DOHH2 (cell line): ENCODE measurements around the gene CDH26.

ENCODE experiments used
- EZH2phosphoT487 ChIP-seq: fragments of 200-600 bp; sonication (generic); IDR thresholded peaks from 2 replicates; pipeline ENCODE4 v1.6.1; 2017; ENCODE audit warnings: borderline replicate concordance, mild to moderate bottlenecking, antibody characterized with exemption, low read length, moderate library complexity, mixed read lengths
- TF ChIP-seq, protein P1 (sequence below): fragments of 200-600 bp; sonication (generic); IDR thresholded peaks from one replicate; pipeline ENCODE4 v1.5.1; 2014; ENCODE audit warnings: antibody characterized with exemption, mild to moderate bottlenecking, low read depth, low read length; ENCODE audit not compliant: poor library complexity, severe bottlenecking

GRCh38 chr20:59958626-59959025 is 403 bp downstream of the CDH26 start:
- TF ChIP-seq, protein P1, sequence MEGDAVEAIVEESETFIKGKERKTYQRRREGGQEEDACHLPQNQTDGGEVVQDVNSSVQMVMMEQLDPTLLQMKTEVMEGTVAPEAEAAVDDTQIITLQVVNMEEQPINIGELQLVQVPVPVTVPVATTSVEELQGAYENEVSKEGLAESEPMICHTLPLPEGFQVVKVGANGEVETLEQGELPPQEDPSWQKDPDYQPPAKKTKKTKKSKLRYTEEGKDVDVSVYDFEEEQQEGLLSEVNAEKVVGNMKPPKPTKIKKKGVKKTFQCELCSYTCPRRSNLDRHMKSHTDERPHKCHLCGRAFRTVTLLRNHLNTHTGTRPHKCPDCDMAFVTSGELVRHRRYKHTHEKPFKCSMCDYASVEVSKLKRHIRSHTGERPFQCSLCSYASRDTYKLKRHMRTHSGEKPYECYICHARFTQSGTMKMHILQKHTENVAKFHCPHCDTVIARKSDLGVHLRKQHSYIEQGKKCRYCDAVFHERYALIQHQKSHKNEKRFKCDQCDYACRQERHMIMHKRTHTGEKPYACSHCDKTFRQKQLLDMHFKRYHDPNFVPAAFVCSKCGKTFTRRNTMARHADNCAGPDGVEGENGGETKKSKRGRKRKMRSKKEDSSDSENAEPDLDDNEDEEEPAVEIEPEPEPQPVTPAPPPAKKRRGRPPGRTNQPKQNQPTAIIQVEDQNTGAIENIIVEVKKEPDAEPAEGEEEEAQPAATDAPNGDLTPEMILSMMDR = no peak
- no peak for TF ChIP-seq EZH2phosphoT487
